ENCODE results near the gene VEGFB.
A peak's percentile ranks its signal among the peaks of the same experiment; 100 is the strongest.
"Not testable (repeated sequence)": the region's sequence is repeated elsewhere in the genome, so short reads cannot be mapped to it uniquely, and the experiment has no call there.

The VEGFB gene

GRCh38 chr11:64232182-64232966 lies 2.0 kb upstream of the VEGFB start:
- no peak for DNase-seq

DNA sequence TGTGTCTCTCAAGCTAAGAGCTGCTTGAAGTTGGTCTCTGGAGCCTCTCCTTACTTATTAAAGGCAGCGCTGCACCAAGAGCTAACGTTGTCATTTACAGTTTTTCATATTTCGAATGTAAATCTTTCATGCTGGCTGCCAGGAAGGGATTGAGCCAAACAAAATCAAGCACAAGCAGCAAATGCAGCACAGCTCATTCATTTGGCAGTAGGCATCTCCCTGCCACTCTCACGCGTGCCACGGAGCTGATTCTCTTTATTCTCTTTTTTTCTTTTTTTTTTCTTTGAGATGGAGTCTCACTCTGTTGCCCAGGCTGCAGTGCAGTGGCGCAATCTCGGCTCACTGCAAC lies 1.4 kb upstream of the VEGFB start:
- DNase-seq: no peak

DNA sequence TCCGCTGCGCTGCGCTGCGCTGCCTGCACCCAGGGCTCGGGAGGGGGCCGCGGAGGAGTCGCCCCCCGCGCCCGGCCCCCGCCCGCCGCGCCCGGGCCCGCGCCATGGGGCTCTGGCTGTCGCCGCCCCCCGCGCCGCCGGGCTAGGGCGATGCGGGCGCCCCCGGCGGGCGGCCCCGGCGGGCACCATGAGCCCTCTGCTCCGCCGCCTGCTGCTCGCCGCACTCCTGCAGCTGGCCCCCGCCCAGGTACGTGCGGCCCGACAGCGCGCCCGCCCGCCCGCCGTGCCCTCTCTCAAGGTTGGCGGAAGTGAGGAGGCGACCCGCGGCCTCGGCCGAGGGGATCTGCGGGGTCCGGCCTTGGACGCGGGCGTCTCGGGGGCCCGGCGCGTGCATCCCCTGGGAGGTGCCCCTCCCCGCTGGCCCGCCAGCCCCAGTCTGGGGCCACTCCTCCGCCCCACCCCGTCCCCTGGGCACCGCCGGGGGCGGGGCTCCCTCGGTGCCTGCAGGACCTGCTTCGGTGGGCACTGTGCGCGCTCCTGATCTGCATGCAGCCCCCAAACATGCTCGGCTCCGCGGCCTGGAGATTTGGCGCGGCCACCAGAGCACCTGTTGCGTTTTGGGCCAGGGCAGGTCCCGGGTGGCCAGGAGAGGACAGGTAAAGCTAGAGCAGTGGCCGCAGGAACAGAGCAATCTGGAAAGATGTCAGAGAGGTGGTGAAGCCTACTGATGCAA lies 429 bp downstream of the VEGFB start:
- peak; percentile 57 for DNase-seq

GRCh38 chr11:64235437-64236161 lies 1.2 kb downstream of the VEGFB start:
- DNase-seq: no peak

GRCh38 chr11:64237484-64237951 lies 3.1 kb downstream of the VEGFB start:
- DNase-seq: no peak

DNA sequence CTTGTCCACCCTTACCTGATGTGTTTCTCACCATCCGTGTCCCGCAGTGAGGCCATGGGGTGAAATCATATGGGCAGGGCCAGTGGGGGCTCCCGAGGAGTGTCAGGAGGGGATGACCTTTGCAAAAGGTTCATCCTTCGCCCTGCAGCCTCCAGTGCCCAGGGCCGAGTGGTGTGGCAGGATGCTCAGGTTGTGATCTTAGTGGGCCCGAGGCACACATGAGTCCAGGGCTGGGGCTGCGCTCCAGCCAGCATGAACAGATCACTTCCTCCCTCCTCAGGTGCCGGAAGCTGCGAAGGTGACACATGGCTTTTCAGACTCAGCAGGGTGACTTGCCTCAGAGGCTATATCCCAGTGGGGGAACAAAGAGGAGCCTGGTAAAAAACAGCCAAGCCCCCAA lies 3.7 kb downstream of the VEGFB start:
- no peak for DNase-seq

- no peak for DNase-seq
Observed at GRCh38 chr11:64238999-64239398, 4.6 kb downstream of the VEGFB start.

GRCh38 chr11:64239662-64240434 lies 5.5 kb downstream of the VEGFB start:
- DNase-seq: no peak

DNA sequence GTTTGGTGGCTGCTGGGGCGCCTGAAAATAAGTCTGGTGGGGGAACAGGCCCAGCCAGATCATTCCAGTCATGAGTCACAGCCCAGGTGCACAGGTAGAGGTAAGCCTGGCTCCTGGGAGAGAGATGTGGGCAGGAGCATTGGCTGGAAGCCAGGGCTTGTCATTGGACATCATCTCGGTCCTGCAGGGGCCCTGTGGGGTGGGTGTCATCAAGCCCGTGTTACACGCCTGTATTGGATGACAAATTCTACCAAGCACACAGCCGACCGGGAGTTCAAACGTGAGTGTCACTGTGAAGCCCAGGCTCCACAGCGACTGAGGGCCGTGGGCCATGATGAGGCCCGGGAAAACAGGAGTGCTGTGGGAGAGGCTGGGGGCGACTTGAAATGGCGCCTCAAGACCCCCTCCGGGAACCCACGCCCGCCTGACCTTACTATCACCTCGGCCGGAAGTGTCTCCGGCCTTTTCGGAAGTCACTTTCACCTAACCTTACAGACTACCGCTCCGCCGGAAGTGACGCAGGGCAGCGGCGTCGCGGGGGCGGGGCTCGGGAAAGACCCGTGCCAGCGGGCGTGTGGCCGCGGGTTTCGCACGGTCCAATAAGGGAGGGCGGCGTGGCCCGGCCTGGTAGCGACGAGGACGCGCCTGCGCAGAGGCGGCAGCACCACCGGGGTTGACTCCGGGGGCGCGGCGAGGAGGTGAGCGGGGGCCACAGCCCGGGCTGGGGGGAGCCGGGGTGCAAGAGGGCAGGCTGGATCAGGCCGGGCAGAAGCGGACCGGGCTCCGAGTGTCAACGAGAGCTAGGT lies 6.3 kb downstream of the VEGFB start, which contains the start of gene FKBP2:
TSS of gene FKBP2 (plus strand) at position 661 of the 806 bp plus-strand sequence. CDS start 1,293 bp downstream, outside the sequence.
- peak; percentile 98 for DNase-seq

- DNase-seq: no peak
Observed at GRCh38 chr11:64241241-64241490, 6.8 kb downstream of the VEGFB start.

DNA sequence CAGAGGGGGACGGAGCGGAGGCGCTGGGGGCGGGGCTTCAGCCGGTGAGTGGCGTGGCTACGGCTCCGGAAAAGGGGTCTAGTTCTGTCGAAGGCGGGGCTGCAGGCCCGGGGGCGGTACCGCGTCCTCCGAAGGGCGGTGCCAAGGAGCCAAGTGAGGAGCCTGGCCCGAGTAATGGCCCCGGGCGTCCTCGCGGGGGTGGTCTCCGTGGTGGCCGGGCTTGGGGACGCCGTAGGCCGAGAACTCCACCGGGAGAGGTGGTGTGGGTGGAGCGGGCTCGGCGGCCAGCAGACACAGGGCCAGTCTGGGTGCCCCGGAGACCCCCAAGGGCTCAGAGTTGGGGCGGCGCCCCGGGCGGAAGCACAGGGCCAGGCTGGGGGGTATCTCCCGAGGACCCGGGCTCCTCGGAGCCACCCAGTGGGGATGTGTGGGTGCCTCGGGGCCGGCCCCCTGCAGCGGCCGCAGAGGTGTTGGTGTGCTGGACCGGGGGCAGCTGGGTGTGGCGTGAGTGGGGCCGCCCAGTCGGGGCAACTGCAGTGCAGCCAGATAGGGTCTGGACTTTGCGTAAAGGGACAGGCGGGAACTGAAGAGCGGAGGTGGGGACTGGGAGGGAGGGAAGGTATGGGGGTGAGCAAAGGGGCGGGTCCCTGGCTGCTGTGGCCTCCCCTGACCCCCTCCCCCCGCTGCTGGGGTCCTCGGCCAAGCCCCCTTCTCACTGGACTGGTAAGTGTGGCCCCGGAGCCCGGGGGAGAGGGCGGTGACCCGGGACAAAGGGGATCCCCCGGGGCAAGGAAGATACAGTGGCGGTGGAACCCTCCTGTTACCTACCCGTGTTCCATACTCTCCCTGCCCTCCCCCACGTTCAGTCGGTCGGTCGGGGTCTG lies 7.3 kb downstream of the VEGFB start:
- DNase-seq: peak; percentile 99

DNA sequence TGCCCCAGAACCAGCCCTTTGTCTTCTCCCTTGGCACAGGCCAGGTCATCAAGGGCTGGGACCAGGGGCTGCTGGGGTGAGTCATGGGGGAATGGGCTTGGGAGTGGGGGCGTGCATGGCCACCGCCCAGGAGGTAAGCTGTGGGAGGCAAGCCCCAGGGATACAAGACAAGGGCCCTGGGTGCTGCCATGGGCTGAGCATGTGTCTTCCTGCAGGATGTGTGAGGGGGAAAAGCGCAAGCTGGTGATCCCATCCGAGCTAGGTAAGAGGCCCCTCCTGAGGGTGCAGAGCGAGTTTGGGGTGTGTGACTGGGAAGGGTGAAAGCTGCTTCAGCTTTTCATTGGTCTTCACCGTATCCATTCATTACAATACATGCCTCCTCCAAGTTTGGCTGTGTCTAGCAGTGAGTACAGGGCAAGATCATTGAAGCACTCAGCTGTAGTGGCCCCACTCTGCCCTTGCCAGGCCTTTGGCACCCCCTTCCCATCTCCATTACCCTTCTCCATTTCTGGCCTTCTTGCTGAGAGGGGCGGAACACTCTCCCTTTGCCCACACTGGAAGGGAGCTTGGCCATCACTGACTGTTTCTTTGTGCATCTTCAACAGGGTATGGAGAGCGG lies 9.0 kb downstream of the VEGFB start:
- DNase-seq: no peak

GRCh38 chr11:64244107-64244506 lies 9.7 kb downstream of the VEGFB start:
- DNase-seq: no peak

GRCh38 chr11:64244966-64245365 lies 10.6 kb downstream of the VEGFB start:
- no peak for DNase-seq

DNA sequence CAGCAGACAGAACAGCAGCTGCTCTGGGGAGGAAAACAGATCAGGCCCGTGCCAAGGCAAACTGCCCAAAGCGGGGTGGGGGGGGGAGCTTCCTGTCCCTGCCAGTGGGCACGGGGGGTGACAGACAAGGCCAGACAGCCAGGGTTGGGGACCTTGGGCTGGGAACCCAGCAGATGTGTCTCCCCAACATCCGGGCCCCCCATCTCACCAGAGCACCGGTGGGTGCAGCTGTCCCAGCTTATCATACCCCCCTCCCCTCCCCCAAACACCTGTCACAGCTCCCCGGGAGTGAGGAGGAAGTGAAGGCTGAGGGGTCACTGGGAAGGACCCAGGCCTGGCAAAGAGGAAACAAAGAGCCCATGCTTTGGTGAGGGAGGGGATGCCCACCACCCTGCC lies 11.0 kb downstream of the VEGFB start:
- DNase-seq: no peak

- peak; percentile 87 for DNase-seq
Observed at GRCh38 chr11:64245797-64246620, 11.6 kb downstream of the VEGFB start.

- not testable (repeated sequence) for DNase-seq
Observed at GRCh38 chr11:64246621-64246870, 12.2 kb downstream of the VEGFB start.

- peak; percentile 89 for DNase-seq
Observed at GRCh38 chr11:64246871-64247728, 12.7 kb downstream of the VEGFB start, which contains the start of gene PPP1R14B. TSS of gene PPP1R14B (minus strand) at chr11:64246943. CDS start at chr11:64246673, 270 bp downstream.
